GM08714 (cell line): ENCODE results near the gene LRTM2.
"Not testable (repeated sequence)": the region's sequence is repeated elsewhere in the genome, so short reads cannot be mapped to it uniquely, and the experiment has no call there.

ENCODE experiments used
- H3K4me3 ChIP-seq: fragments of 200-500 bp; sonication (Bioruptor generic); 2 replicates; pipeline ENCODE4 v1.5.1; 2014; ENCODE audit warnings: mild to moderate bottlenecking, low read length, inconsistent platforms
- ZNF274 ChIP-seq: IDR thresholded peaks from 2 replicates; pipeline ENCODE4 v1.6.1; 2012; ENCODE audit warnings: mild to moderate bottlenecking, low read depth, low read length

The LRTM2 gene

DNA sequence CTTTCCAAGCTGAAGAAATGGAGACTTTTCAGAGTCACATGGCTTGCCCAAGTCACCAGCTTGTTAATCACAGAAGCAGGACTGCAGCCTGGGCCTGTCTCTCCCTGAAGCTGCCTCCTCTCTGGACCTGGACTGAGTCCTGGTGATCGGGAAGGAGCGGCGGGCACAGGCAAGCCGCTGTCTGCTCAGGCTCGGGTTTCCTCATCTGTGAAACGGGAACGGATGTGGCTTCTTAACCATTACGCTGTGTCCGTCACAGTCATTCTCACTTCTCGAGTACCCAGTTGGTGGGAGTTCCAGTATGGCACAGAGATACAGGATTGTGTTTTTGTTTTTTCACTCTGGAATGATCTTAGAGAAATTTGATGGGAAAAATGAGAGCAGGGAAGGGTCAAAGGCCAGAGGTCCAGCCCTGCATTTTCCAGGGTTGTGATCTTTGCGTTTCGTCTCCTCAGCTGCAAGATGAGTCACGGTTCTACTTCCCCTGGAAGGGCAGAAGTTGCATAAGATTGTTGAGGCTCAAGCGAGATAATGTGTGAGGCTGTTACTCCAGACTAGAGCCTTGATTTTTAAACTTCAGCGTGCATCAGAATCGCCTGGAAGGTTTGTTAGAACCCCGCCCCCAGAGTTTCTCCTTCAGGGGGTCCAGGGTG lies 7.6 kb upstream of the LRTM2 start:
- no peak overlapping the region for H3K4me3 ChIP-seq
- no peak for TF ChIP-seq ZNF274

DNA sequence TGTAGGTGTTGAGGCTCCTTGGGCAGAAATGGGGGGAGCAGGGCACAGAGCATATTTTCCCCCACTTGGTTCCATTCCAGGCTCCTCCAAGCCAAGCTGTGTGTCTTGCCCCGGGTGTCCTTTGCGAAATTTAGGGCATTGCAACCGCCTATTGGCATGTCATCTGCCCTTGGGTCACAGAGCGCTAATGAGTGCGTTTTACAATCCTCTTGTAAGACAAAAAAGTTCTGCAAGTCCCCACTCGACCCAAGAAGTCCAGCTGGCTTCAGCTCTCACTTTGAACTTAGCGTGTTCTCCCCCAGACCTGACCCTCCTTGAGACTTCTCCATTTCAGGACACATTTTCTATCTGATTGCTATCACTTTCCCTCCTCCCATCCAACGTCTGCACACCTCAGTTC lies 6.1 kb upstream of the LRTM2 start:
- no peak overlapping the region for H3K4me3 ChIP-seq
- TF ChIP-seq ZNF274 = no peak

DNA sequence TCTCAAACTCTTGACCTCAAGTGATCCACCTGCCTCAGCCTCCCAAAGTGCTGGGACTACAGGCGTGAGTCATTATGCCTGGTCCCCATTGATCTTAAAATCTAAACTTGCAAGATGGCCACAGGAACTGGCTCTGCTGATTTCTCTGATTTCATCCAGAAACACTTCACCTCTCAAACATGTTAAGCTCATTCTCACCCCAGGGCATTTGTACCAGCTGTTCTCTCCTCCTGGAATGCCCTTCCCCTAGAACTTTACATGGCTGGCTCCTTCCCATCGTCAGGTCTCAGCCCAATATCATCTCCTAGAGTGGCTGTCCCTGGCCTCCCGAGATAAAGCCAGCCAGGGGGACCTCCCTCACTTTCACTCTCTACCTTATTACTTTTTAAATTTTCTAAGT lies 5.3 kb upstream of the LRTM2 start:
- no peak for TF ChIP-seq ZNF274
- H3K4me3 ChIP-seq = no peak overlapping the region

DNA sequence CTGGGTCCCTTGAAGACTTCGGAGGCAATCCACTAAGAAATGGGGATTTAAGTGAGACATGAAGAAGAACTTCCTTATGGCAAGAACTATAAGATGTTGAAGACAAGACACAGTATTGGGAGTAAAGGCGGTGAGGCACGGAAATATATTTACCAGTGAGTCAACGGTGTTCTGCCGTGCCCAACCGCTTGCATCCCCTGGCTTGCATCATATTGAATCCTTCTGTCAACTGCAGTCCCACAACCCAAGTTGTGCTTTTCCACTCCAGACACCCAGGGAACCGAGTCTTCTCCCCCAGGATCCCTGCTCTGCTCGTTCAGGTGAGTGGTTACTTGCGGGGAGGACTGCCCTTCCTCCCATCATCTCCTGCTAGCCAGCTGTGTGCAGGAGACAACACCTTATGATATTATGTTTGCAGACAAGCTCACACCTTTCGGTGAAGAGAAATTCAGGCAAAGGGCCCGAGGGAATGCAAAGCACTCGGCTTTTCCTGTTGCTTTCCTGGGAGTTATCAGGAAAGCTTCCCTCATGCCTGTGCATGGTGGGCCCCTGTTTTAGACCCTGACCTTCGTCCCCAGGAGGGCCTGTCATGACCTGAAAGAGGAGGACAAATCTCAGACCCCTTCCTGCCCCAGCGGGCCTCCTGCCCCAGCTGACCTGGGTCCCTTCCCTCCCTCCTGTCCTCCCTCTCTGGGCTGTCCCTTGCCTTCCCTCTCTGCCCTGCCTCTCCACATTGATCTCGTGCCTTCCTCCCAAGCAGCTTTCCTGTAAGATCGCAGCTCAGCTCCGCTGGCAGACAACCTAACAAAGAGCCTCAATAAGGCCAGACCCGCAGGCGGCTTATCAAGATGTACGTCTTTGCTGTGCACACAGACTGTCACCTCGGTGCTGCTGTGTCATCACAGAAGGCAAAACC lies 4.3 kb upstream of the LRTM2 start:
- no peak for TF ChIP-seq ZNF274
- no peak overlapping the region for H3K4me3 ChIP-seq

DNA sequence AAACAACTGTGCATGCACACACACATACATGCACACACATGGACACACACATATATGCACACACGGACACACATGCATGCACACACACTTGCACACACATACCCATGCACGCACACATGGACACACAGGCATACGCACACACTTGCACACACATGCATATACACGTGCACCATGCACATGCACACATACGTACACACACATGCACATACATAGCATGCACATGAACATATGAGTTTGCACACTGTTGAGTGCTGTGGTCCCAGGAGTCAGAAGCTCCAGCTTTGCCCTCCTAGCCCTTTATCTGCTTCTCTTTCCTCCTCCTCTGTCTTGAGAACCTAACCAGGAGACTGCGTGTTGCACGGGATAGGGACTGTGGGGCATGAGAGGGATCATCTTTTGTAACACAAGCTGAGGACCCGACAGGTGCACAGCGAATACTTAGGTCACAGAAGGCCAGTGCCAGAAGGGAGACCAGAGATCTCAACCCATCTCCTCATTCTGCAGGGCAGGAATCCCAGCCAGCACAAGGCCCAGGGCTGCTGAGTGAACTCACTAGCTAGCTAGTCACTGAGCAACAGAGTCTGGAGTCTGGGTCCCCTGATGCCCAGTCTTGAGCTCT lies 3.5 kb upstream of the LRTM2 start:
- TF ChIP-seq ZNF274 = no peak
- H3K4me3 ChIP-seq = no peak overlapping the region

DNA sequence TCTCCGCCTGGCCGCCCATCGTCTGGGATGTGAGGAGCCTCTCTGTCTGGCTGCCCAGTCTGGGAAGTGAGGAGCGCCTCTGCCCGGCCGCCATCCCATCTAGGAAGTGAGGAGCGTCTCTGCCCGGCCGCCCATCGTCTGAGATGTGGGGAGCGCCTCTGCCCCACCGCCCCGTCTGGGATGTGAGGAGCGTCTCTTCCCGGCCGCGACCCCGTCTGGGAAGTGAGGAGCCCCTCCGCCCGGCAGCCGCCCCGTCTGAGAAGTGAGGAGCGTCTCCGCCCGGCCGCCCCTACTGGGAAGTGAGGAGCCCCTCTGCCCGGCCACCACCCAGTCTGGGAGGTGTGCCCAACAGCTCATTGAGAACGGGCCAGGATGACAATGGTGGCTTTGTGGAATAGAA lies 2.4 kb upstream of the LRTM2 start:
- not testable (repeated sequence) for H3K4me3 ChIP-seq

DNA sequence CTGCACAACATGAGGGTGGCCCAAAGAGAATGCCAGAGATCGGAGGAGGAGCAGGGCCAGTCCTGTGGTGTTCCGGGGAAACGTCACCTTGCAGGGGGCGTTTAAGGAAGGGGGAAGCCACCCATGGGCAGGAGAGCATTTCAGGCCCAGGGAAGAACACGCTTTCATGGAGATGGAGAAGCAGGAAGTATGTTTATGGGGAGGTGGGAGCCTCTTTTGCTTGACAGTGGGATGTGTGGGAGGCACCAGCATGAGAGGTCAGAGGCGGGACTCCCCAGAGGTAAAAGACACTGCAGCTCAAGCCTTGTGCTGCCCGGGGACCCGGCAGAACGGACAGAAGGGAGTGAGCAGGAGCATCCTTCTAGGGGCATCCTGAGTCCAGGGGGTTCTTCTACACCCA lies 1.3 kb upstream of the LRTM2 start:
- H3K4me3 ChIP-seq = no peak overlapping the region
- TF ChIP-seq ZNF274 = no peak

DNA sequence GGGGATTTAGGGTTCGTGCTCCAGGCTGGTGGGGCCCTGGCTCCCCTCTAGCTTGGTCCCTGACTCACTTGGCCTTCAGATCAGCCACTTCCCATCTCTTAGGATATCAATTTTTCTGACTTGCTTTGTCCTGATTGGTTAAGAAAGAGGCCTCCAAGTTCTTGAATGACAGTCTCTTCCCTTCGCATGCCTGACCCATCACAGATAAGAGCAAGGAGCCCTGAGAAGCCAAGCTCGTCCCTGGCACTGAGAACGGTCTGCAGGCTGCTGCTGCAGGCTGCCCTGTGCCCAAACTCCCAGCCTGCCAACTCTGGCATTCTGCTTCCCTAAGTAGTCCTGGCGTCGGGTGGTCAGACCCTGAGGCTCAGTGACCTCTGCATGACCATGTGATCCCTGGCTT lies 794 bp upstream of the LRTM2 start:
- no peak for TF ChIP-seq ZNF274
- H3K4me3 ChIP-seq = no peak overlapping the region

DNA sequence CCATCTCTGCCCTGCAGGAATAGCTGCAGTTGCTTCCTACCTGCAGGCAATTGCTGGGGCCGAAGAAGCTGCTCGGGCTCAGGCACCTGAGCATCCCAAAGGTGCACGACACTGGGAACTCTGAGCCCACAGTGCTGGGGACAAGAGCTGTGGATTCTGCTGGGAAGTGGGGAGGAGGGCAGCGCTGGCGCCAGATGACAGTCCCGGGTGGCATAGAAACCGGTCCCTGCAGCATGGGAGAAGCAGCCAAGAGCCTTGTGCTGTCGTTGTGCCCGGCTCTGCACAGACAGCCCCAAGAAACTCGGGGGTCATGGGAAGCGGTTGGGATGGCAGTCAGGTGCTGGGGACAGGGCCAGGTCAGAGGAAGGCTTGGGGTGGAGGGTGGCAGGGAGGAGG lies 529 bp downstream of the LRTM2 start:
- TF ChIP-seq ZNF274 = no peak
- no peak overlapping the region for H3K4me3 ChIP-seq

DNA sequence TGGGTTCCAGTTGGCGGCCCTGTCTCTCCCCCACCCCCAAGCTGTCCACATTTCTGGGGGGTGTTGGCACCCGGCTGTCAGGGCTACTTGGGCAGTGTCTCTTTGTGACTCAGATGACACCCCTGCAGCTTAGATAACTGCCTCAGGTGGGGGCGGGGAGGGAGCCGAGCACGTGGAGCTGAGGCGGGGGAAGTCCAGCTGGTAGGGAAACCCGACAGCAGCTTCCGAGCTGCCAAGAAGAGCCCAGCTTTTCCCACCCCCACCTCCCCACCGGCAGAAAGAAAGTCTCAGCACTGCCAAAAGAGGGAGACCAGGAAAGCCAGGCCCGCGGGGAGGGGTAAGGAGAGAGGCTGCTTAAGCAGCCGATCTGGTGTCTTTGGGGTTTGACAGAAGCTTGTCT lies 1.4 kb downstream of the LRTM2 start:
- TF ChIP-seq ZNF274 = no peak
- no peak overlapping the region for H3K4me3 ChIP-seq

DNA sequence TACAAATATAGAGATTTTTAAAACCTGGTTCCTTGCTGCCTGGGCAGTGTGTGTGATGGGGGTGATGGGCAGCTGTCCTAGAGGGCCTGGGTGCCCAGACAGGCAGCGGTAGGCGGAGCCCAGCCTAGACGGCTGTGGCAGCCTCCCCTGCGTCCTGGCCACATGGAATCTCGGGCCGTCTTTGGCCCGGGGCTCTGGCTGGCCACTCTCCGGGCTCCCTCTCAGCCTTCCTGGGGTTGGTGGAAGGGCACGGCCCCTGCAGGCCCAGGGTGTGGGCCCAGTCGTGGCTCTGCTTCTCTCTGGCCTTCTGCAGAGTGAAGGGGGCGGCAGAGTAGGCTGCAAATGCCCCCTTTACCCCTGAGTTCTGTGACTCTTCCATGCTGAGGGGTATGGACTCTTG lies 2.3 kb downstream of the LRTM2 start:
- TF ChIP-seq ZNF274 = no peak
- no peak overlapping the region for H3K4me3 ChIP-seq

DNA sequence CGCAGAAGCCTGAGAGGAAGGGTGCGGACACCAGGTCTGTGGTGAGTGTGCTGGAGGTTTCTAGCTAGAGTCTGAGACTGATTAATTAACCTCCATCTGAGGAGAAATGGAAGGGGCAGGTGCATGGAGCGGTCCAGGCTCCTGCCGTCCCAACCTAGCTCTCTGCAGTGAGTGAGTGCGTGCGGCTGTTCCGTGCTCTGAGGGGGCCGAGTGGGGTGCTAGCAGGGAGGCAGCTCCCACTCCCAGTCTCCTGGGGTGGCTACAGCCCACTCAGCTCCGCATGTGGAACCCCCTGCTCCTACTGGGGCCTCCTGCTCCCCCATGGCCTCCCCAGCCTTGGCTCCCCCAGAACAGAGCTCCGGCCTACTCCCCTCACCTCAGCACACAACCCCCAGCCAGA lies 2.9 kb downstream of the LRTM2 start:
- no peak for TF ChIP-seq ZNF274
- no peak overlapping the region for H3K4me3 ChIP-seq

DNA sequence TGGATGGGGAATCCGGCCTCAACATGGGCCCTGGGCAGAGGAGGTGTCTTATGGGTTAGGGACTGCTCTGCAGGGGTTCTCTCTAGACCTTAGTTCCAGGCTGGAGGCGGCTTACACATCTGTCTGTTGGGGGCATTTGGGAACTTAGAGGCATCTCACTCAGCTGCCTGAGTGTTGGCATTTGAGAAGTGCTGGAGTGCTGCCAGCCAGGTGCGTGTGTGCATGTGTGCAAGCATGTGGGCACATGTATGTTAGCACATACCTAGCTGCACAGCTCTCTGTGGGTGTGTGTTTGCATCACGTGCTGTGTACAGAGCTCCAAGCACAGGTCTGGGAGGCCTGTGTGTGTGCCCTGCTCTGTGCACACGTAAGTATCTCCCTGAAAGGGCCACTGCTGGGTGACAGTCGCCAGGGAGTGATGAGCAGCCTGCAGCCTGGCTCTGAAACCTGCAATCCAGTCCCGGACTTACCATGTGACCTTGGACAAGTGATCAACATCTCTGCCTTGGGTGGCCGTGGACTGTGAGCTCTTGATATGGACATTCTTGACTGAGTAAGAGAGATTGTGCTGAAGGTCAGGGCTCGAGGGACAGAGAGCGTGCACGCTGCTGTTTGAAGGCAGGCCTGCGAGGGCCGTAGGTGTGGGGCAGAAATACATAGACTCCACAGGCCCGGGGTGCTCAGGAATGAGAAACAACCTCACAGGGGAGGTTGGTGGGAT lies 5.2 kb downstream of the LRTM2 start:
- no peak overlapping the region for H3K4me3 ChIP-seq

DNA sequence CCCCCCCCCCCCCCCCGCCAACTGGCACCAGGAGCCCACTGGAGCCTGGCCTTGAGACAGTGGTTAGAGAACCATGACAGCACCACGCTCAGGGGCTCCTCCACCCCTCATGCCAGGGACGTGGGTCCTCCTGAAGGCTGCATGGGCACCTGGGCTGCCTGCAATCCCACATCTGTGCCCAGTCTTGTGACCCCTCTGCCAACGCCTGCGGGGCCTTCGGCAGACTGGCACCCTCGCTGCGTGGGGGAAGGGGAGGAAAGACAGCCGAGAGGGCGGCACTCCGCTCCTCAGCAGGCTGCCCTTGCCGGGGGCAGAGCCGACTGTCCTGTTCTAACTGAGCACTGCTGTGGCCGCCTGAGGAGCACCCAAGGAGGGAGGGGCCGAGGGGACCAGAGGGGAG lies 6.0 kb downstream of the LRTM2 start:
- no peak for TF ChIP-seq ZNF274
- H3K4me3 ChIP-seq = no peak overlapping the region

More for the DNA sequence above, 5.2 kb downstream of the LRTM2 start:
- TF ChIP-seq ZNF274 = no peak
